HepG2 (cell line): ENCODE measurements around the gene HAUS2. TPM values are rescaled to one million over a fixed set of nuclear protein-coding genes. Genes with fewer than 3 reads are reported as not detected.

Source experiments
- ATAC-seq: fragments of 200-7000 bp; cut with Tn5 transposase; 3 replicates; pipeline ENCODE4 v1.9.1; 2020; ENCODE audit warnings: mild to moderate bottlenecking, moderate library complexity
- BruUV-seq: library from RNA; stranded (reverse); fragments of 400-500 nt; replicated peaks from 2 replicates; lab custom pipeline; 2021; lab: Mats Ljungman, UMichigan
- CTCF ChIA-PET: fragments of 300-600 bp; formaldehyde crosslinking; extraction: SDS; loops from one replicate; lab custom pipeline; 2021; ENCODE audit warnings: low total read pairs, inconsistent platforms, low intra/inter-chr PET ratio; lab: Yijun Ruan, JAX
- POLR2A ChIA-PET: fragments of 350-600 bp; sonication (Branson Sonifier 250); formaldehyde crosslinking; loops from one replicate; lab custom pipeline; 2020; ENCODE audit warnings: antibody characterized with exemption, inconsistent platforms; lab: Yijun Ruan, JAX
- DNase-seq: peaks from one replicate; pipeline ENCODE4 v3.0.0-alpha.2; 2015; ENCODE audit warnings: low spot score
- FAIRE-seq: peaks from 3 replicates; lab custom pipeline; 2011; peaks lifted over from hg19 to GRCh38; lab: Jason Lieb, UNC
- H2AFZ ChIP-seq: one replicate; pipeline ENCODE4 v1.6.1; 2011; ENCODE audit warnings: low read length, inconsistent platforms
- H3K27ac ChIP-seq: fragments of 300-600 bp; 3 replicates; pipeline ENCODE4 v1.8.0; 2011; ENCODE audit warnings: mixed run types, mild to moderate bottlenecking, mixed read lengths, low read length, inconsistent platforms; ENCODE audit not compliant: insufficient read depth; ENCODE audit errors: extremely low read length
- H3K27me3 ChIP-seq, 2 experiments: fragments of 200-600 bp in 1 of 2; 2 replicates in 1 of 2; 3 replicates in 1 of 2; pipeline versions ENCODE4 v1.6.0 to v1.8.0; 2011; ENCODE audit warnings: low read length in 2 of 2, mild to moderate bottlenecking in 2 of 2, moderate library complexity in 2 of 2, inconsistent platforms in 1 of 2; ENCODE audit not compliant: insufficient read depth in 2 of 2, control insufficient read depth in 1 of 2
- H3K36me3 ChIP-seq, 2 experiments: fragments of 200-600 bp in 1 of 2; replicated peaks in 1 of 2; 2 replicates in 1 of 2; 3 replicates in 1 of 2; pipeline versions ENCODE4 v1.5.1 to v1.8.0; 2011; ENCODE audit warnings: low read length in 2 of 2, inconsistent platforms in 1 of 2; ENCODE audit not compliant: insufficient read depth in 2 of 2, control insufficient read depth in 1 of 2
- H3K4me1 ChIP-seq: 2 replicates; pipeline ENCODE4 v1.5.1; 2012; ENCODE audit warnings: low read length, inconsistent platforms; ENCODE audit not compliant: insufficient read depth
- H3K4me2 ChIP-seq: 2 replicates; pipeline ENCODE4 v1.6.0; 2011; ENCODE audit warnings: low read depth, low read length, inconsistent platforms
- H3K4me3 ChIP-seq, 3 experiments: fragments of 200-600 bp in 1 of 3; sonication (generic), shearing (Covaris generic) in 1 of 3; replicated peaks in 1 of 3; 2 replicates each; pipeline ENCODE4 v1.5.1; 2011 to 2016; ENCODE audit warnings: low read length in 3 of 3, inconsistent platforms in 2 of 3, low read depth in 2 of 3, mild to moderate bottlenecking in 2 of 3, control low read depth in 1 of 3, mixed read lengths in 1 of 3; ENCODE audit not compliant: insufficient read depth in 1 of 3
- H3K79me2 ChIP-seq: one replicate; pipeline ENCODE4 v1.6.1; 2011; ENCODE audit warnings: low read length, inconsistent platforms; ENCODE audit not compliant: insufficient read depth
- H3K9ac ChIP-seq: 2 replicates; pipeline ENCODE4 v1.6.0; 2011; ENCODE audit warnings: mild to moderate bottlenecking, low read depth, low read length, inconsistent platforms; ENCODE audit not compliant: insufficient read depth
- H3K9me3 ChIP-seq: 2 replicates; pipeline ENCODE4 v1.5.1; 2012; ENCODE audit warnings: mild to moderate bottlenecking, low read length
- H4K20me1 ChIP-seq: 2 replicates; pipeline ENCODE4 v1.6.0; 2011; ENCODE audit warnings: inconsistent platforms, mild to moderate bottlenecking, low read length, moderate library complexity; ENCODE audit not compliant: insufficient read depth
- ASH2L ChIP-seq: fragments of 300-600, 200-600 bp; sonication (generic); IDR thresholded peaks from 2 replicates; pipeline ENCODE4 v1.7.0; 2017; ENCODE audit warnings: low read depth, mild to moderate bottlenecking, moderate library complexity, mixed read lengths, low read length; ENCODE audit not compliant: insufficient read length
- CC2D1A ChIP-seq: sonication (generic); formaldehyde crosslinking; IDR thresholded peaks from 2 replicates; pipeline ENCODE4 v1.8.1; 2023; ENCODE audit warnings: mild to moderate bottlenecking, missing genetic modification reagents
- FOXJ3 ChIP-seq: sonication (generic); formaldehyde crosslinking; IDR thresholded peaks from 2 replicates; pipeline ENCODE4 v1.4.0; 2020; ENCODE audit warnings: missing genetic modification reagents, mild to moderate bottlenecking, borderline replicate concordance
- KLF9 ChIP-seq: IDR thresholded peaks from 2 replicates; pipeline ENCODE4 v1.6.1; 2016; ENCODE audit warnings: low read depth
- MIER2 ChIP-seq: IDR thresholded peaks from 2 replicates; pipeline ENCODE4 v1.6.1; 2016; ENCODE audit warnings: missing biosample characterization, missing genetic modification reagents
- POLR2AphosphoS2 ChIP-seq: IDR thresholded peaks from 2 replicates; pipeline ENCODE4 v1.6.1; 2011; ENCODE audit warnings: low read depth, low read length, improper control_type of control experiment
- RORA ChIP-seq: sonication (generic); formaldehyde crosslinking; IDR thresholded peaks from 2 replicates; pipeline ENCODE4 v1.5.0; 2020; ENCODE audit warnings: mild to moderate bottlenecking, missing genetic modification reagents, moderate library complexity
- SMC3 ChIP-seq: IDR thresholded peaks from 2 replicates; pipeline ENCODE4 v1.6.1; 2011; ENCODE audit warnings: low read length, improper control_type of control experiment
- SMYD3 ChIP-seq: sonication (generic); formaldehyde crosslinking; IDR thresholded peaks from 2 replicates; pipeline ENCODE4 v1.8.1; 2023; ENCODE audit warnings: mild to moderate bottlenecking, missing genetic modification reagents
- WIZ ChIP-seq: sonication (generic); formaldehyde crosslinking; IDR thresholded peaks from 2 replicates; pipeline ENCODE4 v1.5.1; 2020; ENCODE audit warnings: mild to moderate bottlenecking, missing genetic modification reagents
- ZNF24 ChIP-seq: fragments of 450-650 bp; IDR thresholded peaks from 2 replicates; pipeline ENCODE4 v1.6.1; 2017; ENCODE audit warnings: antibody characterized with exemption, mild to moderate bottlenecking
- ZNF3 ChIP-seq: IDR thresholded peaks from 2 replicates; pipeline ENCODE4 v1.7.0; 2017; ENCODE audit warnings: inconsistent platforms
- WGBS: methylation state at CpG from one replicate; pipeline ENCODE4 v1.1.6; 2017; ENCODE audit warnings: low lambda C conversion rate; 5-methylcytosine and 5-hydroxymethylcytosine counted together
- in situ Hi-C: cut with HindIII; loops from 2 replicates; pipeline ENCODE4 v1.10.0; 2017; ENCODE audit warnings: low pct_unique_long_range_greater_than_20kb; ENCODE audit not compliant: extremely low pct_ligation_motif_present
- intact Hi-C: fragments of 100-400 bp; cut with micrococcal nuclease; formaldehyde crosslinking; loops from one replicate; pipeline ENCODE4 v1.10.0; 2022; ENCODE audit not compliant: unreplicated experiment
- polyA plus RNA-seq, 8 experiments: library from polyadenylated mRNA; depleted of rRNA in 3 of 8; stranded (reverse) in 7 of 8; unstranded in 1 of 8; fragments of >200 nt; fragmentation: Illumina TruSeq in 4 of 8; extraction: Trizol in 4 of 8; gene quantifications; 2 replicates each; pipeline versions ENCODE4 v1.2.1 to v1.2.3, GENCODE V29; 2011 to 2016; ENCODE audit warnings: low read depth in 4 of 8, missing spikeins in 1 of 8, mixed read lengths in 1 of 8; ENCODE audit not compliant: insufficient read depth in 1 of 8
- total RNA-seq, 5 experiments: library from RNA; depleted of rRNA; stranded (reverse); fragments of >200 nt; fragmentation: Illumina TruSeq; extraction: Trizol; gene quantifications; 2 replicates each; pipeline ENCODE4 v1.2.3, GENCODE V29; 2016; ENCODE audit warnings: low read depth in 1 of 5
- TF ChIP-seq, protein P1 (sequence below): sonication (generic); formaldehyde crosslinking; IDR thresholded peaks from 2 replicates; pipeline ENCODE4 v1.4.0; 2020; ENCODE audit warnings: missing genetic modification reagents
- TF ChIP-seq, protein P2 (sequence below): sonication (generic); formaldehyde crosslinking; IDR thresholded peaks from 2 replicates; pipeline ENCODE4 v1.5.0; 2020; ENCODE audit warnings: mild to moderate bottlenecking, missing genetic modification reagents, borderline replicate concordance
- TF ChIP-seq, protein P3 (sequence below): sonication (generic); formaldehyde crosslinking; IDR thresholded peaks from 2 replicates; pipeline ENCODE4 v1.4.0; 2020; ENCODE audit warnings: mild to moderate bottlenecking, missing genetic modification reagents, borderline replicate concordance

The HAUS2 gene
- total and polyA plus RNA-seq, 2 of the 13 experiments (the other 11 are each of a cell fraction or from before 2014, with no cell fraction given): 11.6 to 32.9 TPM

DNA sequence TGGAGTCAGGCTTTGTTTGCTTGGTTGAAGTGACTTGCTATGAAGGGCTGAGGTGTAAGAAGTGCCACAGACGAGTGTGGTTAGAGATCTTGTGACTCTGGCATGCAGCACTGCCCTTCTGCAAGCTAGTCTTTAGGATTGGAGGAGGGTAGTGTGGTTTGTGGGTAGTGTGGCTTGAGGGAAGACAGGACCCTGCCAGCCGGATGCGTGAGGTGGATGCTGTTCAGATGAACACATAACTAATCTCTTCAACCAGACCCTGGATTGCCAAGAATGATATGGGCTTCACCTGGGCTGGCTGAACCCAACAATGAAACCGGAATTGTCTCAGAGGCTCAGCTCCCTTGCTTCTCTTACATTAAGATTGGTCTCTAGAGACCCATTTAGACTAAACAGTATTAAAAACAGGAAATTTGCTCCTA is 59.5 kb downstream of the HAUS2 start:
- FAIRE-seq (no peak), DNase-seq (no peak), ATAC-seq (no peak)
- no TSS peak for BruUV-seq
- ChIA-PET POLR2A (no interaction called here), CTCF (no interaction called here)
- H3K79me2 ChIP-seq: no peaks in the 10 kb centered on the region
- no peak overlapping the region for H3K4me3 ChIP-seq
- in situ Hi-C loops: no loop called here
- no peak overlapping the region for H3K27ac ChIP-seq
- H3K27me3 ChIP-seq: no peaks in the 10 kb centered on the region
- intact Hi-C loops: no loop called here
- H4K20me1 ChIP-seq: no peaks in the 10 kb centered on the region
- no peak overlapping the region for H3K9ac ChIP-seq
- H2AFZ ChIP-seq: no peak overlapping the region
- no peak overlapping the region for H3K4me2 ChIP-seq
- no peaks in the 10 kb centered on the region for H3K9me3 ChIP-seq
- no peaks in the 10 kb centered on the region for H3K4me1 ChIP-seq
- WGBS: 96% methylated on average over 4 of the region's 4 CpGs
- no peaks in the 10 kb centered on the region; a peak in 2 of 5 replicates for H3K36me3 ChIP-seq
- TF ChIP-seq, protein P1, sequence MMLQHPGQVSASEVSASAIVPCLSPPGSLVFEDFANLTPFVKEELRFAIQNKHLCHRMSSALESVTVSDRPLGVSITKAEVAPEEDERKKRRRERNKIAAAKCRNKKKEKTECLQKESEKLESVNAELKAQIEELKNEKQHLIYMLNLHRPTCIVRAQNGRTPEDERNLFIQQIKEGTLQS (CRISPR knock-in tag): no peak
- no peak for TF ChIP-seq FOXJ3 (CRISPR knock-in tag)
- no peak for TF ChIP-seq ZNF3 (CRISPR knock-in tag)
- no peak for TF ChIP-seq ZNF24
- TF ChIP-seq, protein P2, sequence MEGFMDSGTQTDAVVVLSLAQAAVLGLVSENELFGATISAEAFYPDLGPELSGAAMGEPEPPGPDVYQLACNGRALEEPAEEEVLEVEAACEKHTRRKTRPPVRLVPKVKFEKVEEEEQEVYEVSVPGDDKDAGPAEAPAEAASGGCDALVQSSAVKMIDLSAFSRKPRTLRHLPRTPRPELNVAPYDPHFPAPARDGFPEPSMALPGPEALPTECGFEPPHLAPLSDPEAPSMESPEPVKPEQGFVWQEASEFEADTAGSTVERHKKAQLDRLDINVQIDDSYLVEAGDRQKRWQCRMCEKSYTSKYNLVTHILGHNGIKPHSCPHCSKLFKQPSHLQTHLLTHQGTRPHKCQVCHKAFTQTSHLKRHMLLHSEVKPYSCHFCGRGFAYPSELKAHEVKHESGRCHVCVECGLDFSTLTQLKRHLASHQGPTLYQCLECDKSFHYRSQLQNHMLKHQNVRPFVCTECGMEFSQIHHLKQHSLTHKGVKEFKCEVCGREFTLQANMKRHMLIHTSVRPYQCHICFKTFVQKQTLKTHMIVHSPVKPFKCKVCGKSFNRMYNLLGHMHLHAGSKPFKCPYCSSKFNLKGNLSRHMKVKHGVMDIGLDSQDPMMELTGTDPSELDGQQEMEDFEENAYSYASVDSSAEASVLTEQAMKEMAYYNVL (CRISPR knock-in tag): no peak
- TF ChIP-seq POLR2AphosphoS2: no peak
- no peak for TF ChIP-seq KLF9 (CRISPR knock-in tag)
- no peak for TF ChIP-seq CC2D1A (CRISPR knock-in tag)
- no peak for TF ChIP-seq SMYD3 (CRISPR knock-in tag)
- no peak for TF ChIP-seq MIER2 (CRISPR knock-in tag)
- no peak for TF ChIP-seq ASH2L
- TF ChIP-seq WIZ (CRISPR knock-in tag): no peak
- no peak for TF ChIP-seq RORA (CRISPR knock-in tag)
- TF ChIP-seq, protein P3, sequence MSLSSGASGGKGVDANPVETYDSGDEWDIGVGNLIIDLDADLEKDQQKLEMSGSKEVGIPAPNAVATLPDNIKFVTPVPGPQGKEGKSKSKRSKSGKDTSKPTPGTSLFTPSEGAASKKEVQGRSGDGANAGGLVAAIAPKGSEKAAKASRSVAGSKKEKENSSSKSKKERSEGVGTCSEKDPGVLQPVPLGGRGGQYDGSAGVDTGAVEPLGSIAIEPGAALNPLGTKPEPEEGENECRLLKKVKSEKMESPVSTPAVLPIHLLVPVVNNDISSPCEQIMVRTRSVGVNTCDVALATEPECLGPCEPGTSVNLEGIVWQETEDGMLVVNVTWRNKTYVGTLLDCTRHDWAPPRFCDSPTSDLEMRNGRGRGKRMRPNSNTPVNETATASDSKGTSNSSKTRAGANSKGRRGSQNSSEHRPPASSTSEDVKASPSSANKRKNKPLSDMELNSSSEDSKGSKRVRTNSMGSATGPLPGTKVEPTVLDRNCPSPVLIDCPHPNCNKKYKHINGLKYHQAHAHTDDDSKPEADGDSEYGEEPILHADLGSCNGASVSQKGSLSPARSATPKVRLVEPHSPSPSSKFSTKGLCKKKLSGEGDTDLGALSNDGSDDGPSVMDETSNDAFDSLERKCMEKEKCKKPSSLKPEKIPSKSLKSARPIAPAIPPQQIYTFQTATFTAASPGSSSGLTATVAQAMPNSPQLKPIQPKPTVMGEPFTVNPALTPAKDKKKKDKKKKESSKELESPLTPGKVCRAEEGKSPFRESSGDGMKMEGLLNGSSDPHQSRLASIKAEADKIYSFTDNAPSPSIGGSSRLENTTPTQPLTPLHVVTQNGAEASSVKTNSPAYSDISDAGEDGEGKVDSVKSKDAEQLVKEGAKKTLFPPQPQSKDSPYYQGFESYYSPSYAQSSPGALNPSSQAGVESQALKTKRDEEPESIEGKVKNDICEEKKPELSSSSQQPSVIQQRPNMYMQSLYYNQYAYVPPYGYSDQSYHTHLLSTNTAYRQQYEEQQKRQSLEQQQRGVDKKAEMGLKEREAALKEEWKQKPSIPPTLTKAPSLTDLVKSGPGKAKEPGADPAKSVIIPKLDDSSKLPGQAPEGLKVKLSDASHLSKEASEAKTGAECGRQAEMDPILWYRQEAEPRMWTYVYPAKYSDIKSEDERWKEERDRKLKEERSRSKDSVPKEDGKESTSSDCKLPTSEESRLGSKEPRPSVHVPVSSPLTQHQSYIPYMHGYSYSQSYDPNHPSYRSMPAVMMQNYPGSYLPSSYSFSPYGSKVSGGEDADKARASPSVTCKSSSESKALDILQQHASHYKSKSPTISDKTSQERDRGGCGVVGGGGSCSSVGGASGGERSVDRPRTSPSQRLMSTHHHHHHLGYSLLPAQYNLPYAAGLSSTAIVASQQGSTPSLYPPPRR: no peak
- TF ChIP-seq SMC3: no peak
